Fibroblast of skin of abdomen (primary cell): ENCODE results near the gene IDH3G.
A peak's percentile ranks its signal among the peaks of the same experiment; 100 is the strongest.

Experiments used
- DNase-seq: peaks from one replicate; pipeline ENCODE4 v3.0.0-alpha.2; 2013

IDH3G gene

DNA sequence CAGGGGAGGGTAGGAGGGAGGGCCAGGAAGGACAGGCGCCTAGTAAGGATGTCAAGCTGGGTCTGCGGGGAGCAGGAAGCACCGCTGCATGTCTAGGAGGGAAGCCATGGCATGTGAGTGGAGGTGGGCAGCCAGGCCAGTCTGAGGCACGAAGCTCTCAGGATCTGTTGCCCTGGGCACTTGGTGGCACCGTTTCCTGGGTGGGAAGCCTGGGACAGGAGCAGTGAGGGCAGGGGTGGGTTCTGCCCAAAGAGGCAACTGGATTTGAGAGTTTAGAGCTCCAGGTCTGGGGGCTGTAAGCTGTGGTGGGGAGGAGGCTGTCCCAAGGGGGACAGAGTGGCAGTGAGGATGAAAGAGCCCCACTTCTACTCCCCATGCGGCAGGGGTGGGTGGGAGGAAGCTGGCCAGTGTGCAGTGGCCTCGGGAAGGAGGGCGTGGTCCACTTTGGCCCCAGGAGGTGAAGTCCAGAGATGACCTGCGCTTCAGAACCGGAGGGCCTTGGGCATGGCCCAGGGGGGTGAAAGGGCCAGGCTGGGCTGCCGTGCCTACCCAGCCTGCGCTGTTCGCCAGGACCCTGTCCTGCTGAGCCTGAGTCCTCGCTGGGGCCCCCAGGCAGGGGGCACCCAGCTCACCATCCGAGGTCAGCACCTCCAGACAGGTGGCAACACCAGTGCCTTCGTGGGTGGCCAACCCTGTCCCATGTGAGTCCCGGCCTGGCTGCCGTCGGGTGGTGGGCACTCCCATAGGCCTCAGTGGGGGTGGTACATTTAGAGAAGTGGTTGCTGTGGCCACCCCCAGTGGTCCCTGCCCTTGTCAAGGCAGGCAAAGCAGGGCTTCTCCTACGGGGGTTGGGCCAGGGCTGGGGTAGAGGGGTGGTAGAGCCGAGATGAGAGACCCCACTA, 21.6 kb downstream of the IDH3G start:
- DNase-seq, result no peak

- DNase-seq, result no peak
Observed at GRCh38 chrX:153771415-153772315, 22.5 kb downstream of the IDH3G start.

DNA sequence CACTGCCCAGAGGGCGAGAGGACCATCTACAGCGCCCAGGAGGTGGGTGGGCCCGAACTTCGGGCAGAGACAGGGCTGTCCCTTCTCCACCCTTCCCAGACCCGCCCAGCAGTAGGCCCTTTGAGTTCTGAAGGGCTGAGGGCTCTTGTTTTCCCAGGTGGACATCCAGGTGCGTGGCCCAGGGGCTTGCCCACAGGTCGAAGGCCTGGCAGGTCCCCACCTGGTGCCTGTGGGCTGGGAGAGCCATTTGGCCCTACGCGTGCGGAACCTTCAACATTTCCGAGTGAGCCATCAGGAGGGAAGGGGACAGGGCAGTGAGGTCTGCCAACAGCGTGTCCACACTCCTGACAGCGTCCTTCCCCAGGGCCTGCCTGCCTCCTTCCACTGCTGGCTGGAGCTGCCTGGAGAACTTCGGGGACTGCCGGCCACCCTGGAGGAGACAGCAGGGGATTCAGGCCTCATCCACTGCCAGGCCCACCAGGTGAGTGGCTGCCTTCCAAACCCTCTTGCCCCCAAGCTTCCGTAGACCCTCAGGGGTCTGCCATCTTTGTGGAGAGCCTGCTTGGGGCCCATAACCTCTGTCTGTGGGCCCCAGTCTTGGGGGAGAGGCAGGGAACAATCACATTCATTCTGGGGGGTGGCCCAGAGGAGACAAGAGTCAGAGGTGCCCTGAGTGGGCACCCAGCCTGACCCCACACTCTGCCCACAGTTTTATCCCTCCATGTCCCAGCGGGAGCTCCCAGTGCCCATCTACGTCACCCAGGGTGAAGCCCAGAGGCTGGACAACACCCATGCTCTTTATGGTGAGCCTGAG, 23.4 kb downstream of the IDH3G start:
- no peak for DNase-seq

DNA sequence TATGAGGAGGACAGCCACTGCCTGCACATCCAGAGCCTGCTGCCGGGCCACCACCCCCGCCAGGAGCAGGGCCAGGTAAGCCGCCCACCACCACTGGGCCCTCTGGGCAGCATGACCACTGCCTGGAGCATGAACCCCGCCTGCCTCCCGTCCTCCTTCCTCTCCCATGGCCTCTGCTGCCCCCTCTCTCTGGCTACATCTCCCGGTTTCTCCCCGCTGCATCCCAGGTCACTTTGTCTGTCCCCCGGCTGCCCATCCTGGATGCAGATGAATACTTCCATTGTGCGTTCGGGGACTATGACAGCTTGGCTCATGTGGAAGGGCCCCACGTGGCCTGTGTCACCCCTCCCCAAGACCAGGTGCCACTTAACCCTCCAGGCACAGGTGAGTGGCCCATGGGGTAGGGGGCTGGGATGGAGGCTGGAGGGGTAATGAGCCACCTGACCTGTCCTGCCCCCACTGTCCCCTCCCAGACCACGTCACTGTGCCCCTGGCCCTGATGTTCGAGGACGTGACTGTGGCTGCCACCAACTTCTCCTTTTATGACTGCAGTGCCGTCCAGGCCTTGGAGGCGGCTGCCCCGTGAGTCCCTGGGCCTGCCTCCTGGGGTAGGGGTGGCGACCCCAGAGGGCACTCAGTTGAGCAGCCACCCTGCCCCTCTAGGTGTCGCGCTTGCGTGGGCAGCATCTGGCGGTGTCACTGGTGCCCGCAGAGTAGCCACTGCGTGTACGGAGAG, 24.1 kb downstream of the IDH3G start:
- no peak for DNase-seq

DNA sequence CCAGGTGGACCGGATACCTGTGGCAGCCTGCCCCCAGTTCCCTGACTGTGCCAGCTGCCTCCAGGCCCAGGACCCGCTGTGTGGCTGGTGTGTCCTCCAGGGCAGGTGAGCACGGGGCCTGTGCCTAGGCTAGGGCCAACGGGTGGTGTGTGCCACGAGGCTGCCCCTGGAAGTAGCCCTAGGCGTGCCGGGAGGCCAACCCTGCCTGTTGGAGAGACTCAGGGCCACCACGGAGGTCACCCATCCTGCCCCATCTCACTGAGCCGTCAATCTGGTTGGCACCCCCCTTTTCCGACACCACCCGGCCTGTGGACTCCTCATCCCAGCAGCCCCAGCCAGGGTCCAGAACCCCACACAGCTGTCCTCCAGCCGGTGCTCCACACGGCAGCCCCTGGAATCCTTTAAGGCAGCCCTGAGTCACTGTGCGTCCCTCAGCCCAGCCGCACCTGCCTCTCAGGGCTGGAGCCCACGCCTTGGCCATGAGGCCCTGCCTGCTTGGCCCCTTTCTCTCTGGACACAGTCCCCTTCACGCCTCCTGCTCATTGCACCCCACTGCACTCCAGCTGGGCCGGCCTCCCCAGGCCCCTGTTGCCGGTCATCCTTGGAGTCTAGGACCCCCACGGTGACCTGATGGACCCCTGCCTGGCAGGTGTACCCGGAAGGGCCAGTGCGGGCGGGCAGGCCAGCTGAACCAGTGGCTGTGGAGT, 24.9 kb downstream of the IDH3G start:
- DNase-seq, result no peak

DNA sequence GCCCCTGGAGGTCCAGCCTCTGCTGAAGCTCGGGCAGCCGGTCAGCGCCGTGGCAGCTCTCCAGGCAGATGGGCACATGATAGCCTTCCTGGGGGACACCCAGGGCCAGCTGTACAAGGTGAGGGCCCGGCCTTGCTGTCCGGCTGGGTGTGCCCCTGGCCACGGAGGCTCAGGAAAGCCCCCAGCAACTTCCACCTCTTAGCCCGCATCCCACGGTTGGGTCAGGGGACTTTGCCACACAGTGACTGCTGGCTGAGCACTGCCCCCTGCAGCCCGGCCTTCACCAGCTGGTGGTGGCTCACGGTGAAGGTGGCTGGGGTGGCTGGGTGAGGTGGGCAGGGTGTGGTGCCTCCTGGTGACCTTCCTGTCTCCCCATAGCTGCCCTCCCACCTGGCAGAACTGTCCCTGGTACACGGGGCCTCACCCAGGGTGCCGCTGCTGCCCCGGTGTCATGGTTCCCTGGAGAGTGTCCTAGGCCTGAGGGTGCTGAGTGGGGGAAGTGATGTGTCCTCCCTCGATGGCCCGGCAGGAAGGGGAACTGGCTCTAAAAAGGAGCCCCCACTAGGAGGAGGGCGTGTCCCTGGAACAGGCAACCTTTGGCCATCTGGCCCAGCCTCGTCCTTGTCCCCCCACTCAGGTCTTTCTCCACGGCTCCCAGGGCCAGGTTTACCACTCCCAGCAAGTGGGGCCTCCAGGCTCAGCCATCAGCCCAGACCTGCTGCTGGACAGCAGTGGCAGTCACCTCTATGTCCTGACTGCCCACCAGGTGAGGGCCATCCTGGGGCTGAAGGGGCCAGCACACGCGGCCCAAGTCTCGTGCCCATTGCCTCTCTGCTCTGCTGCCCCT, 25.6 kb downstream of the IDH3G start:
- no peak for DNase-seq

DNA sequence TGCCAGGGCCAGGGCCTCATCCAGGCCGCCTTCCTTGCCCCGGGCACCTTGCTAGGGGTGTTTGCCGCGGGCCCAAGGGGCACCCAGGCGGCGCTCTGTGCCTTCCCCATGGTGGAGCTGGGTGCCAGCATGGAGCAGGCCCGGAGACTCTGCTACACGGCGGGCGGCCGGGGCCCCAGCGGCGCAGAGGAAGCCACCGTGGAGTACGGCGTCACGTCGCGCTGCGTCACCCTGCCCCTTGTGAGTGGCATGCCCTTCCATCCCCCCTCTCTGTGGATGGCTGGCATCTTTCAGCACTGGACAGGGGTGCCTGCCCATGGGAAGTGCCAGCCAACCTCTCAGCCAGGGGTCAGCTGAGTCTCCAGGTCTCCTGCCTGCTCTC, 26.5 kb downstream of the IDH3G start:
- DNase-seq, result no peak

DNA sequence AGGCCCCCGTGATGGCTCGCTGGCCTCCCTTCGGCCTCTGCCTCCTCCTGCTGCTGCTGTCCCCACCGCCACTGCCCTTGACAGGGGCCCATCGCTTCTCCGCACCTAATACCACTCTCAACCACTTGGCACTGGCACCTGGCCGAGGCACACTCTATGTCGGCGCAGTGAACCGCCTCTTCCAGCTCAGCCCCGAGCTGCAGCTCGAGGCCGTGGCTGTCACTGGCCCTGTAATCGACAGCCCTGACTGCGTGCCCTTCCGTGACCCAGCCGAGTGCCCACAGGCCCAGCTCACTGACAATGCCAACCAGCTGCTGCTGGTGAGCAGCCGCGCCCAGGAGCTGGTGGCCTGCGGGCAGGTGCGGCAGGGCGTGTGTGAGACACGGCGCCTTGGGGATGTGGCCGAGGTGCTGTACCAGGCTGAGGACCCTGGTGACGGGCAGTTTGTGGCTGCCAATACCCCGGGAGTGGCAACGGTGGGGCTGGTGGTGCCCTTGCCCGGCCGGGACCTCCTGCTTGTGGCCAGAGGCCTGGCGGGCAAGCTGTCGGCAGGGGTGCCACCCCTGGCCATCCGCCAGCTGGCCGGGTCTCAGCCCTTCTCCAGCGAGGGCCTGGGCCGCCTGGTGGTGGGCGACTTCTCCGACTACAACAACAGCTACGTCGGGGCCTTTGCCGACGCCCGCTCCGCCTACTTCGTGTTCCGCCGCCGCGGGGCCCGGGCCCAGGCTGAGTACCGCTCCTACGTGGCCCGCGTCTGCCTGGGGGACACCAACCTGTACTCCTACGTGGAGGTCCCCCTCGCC, 27.1 kb downstream of the IDH3G start:
- DNase-seq, result no peak

DNA sequence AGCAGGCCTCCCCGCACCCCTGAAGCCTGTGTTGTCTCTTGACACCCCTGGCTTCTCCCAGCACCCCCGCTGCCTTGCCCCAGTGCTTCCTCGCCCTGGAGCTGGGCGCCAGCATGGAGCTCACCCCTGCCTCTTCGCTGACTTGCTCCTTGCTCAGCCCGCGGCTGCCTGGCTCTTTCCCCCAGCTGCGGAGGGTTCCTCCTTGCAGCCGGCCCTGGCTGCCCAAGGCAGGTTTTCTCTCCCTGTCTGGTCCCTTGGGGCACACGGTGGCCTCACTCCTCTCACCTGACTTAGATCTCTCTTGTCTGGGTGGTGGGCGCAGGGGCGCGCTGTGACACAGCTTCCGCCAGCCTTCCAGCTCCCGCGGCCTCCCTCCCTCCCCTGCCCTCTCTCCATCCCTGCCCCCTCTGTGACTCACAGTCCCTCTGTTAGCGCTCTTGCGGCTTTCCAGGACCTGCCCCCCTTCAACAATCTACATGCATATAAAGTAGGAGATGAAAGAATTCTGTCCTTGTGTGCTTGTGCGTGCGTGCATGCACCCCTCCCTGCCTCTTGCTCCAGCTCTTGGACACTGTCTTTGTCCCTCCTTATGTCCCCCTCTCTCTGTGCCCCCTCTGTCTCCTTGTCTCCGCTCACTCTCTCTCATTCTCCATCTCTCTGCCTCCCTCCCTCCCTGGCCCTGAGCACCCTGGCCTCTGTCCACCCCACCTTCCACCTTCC, 27.9 kb downstream of the IDH3G start:
- peak; percentile 78 for DNase-seq

DNA sequence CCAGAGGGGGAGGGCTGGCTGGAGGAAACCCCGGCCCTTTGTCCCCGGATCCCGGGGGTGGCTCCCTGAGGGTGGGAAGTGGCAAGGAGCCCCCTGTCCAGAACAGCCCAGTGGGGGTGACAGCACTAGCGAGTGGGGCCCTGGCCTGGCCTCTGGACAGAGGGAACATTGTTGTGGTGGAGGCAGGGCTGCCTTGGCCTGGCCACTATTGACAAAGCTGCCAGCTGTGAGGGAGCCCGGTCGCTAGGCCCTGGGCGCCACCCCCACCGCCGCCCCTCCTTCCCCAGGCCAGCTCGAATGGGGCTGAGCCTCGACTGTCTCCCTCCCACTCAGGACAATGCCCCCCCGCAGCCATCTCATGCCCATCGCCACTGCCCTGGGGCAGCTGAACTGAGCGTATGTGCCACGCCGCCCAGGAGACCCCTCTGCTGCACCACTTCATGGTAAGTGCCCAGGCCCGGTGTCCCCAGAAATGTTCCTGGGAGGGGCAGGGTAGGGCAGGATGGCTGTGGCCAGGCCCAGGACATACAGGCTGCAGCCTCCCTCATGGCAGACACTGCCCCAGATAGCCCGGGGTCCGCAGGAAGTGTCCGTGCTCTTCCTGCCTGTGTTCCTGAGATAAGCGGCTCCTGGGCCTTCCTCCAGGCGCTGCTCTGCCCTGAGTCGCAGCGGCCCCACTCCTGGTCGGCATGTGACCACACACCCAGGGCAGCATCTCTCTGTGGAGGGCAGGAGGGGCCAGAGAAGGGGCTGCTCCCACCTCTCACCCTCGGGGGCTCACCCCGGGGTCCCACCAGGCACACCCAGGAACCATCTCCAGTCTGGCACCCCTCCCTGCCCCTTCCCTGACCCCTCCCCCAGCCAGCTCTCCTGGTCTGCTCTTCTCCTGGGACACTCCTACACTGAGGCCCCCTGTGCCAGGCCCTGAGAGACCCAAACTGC, 28.8 kb downstream of the IDH3G start:
- no peak for DNase-seq

DNA sequence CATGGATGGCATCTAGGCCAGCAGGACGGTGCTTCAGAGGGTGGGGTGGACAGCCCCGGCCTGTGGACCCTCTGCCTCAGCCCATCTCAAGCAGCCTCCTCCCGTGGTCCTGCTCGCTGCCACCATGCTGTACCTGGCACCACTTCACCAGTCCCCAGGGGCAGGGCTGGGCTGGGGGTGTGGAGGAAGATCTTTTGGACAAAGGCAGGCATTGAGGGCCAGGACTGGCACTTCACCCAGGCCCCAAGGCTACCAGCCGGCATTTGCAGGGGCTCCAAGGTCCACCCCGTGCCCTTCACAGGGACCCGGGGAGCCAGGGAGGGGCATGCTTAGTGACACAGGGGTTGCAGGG, 29.4 kb downstream of the IDH3G start:
- DNase-seq, result no peak

DNA sequence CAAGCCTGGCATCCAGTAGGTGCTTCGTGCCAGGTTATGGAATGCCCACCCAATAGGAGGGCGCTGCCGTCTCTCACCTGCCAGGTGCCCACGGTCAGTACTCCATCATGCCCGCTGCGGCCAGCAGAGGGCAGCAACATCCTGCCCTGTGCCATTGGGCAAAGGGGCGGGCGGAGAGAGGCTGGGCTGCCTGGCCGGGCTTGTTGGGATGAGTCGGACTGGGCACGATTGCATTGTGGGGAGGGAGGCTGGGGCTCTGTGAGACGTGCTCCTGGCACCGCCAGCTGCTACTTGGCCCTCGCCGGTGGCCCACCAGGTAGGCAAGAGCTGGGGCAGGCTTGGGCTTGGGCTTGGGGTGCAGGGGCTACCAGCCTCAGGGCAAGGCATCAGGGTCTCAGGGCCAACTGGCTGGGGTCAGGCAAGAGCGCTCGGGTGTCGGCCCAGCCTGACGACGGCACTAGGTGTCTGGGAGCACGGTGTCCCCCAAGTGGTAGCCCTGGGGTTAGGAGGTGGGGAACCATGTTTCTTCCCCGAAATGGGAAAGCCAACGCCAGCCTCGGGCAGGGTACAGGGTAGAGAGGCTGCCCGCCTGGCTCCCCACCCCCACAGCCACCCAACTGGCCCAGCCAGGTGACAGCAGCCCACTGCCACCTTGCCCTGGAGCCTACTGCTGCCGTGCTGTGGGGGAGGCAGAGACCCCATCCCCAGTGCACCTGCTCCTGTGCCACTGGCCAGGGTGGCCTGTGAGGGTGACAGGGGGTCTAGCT, 30.0 kb downstream of the IDH3G start, which contains the start of gene PLXNB3:
TSS of gene PLXNB3 (plus strand) at position 261 of the 767 bp plus-strand sequence. CDS start 1,287 bp downstream, outside the sequence.
- DNase-seq, result peak; percentile 63

GRCh38 chrX:153763298-153763932, 30.8 kb downstream of the IDH3G start:
- no peak for DNase-seq

GRCh38 chrX:153762626-153763173, 31.5 kb downstream of the IDH3G start:
- DNase-seq, result no peak

- no peak for DNase-seq
Observed at GRCh38 chrX:153761863-153762262, 32.3 kb downstream of the IDH3G start.

DNA sequence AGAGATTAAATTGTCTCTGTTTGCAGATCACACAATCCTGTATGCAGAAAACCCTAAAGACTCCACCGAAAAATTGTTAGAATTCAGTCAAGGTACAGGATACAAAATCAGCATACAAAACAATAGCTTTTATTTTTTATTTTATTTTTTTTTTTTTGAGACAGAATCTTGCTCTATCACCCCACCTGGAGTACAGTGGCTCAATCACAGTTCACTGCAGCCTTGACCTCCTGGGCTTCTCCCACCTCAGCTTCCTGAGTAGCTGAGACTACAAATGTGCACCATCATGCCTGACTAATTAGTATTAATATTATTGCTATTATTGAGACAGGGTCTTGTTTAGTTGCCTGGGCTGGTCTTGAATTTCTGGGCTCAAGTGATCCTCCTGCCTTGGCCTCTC, 39.0 kb downstream of the IDH3G start:
- no peak for DNase-seq
